Measurements from ENCODE around the gene GPC4. TPM values are rescaled to one million over a fixed set of nuclear protein-coding genes. Genes with fewer than 3 reads are reported as not detected.

Gene GPC4
- polyA plus RNA-seq, 3 donors, result 0.03 to 0.59 (median 0.27) TPM

DNA sequence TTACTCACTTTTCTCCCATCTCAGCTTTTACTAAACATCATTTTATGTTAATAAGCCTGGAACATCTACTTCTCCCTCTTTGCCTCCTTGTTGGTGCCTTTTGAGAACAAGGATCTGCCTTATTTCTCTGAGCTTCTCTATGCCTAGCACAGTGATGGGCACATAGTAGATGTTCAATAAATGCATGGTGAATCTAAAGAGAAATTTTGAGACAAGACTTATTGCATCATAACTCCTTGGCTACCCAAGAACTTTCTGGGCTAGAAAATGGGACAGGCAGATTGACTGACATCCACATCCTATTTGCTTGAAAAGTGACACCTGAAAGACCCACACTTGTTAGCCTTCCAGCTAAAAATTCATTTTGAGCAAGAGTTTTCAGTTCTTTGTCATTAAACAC is 109.9 kb downstream of the GPC4 start:
- TF ChIP-seq, protein P1, sequence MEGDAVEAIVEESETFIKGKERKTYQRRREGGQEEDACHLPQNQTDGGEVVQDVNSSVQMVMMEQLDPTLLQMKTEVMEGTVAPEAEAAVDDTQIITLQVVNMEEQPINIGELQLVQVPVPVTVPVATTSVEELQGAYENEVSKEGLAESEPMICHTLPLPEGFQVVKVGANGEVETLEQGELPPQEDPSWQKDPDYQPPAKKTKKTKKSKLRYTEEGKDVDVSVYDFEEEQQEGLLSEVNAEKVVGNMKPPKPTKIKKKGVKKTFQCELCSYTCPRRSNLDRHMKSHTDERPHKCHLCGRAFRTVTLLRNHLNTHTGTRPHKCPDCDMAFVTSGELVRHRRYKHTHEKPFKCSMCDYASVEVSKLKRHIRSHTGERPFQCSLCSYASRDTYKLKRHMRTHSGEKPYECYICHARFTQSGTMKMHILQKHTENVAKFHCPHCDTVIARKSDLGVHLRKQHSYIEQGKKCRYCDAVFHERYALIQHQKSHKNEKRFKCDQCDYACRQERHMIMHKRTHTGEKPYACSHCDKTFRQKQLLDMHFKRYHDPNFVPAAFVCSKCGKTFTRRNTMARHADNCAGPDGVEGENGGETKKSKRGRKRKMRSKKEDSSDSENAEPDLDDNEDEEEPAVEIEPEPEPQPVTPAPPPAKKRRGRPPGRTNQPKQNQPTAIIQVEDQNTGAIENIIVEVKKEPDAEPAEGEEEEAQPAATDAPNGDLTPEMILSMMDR (IDR thresholded peaks at IDR 0.05), result no peak
- peaks cover 0 to 15% of the 10 kb centered on the region in 2 donors for H3K27me3 ChIP-seq (ENCODE audit: control insufficient read depth in 2 of 2, insufficient read depth in 2 of 2, low read length in 2 of 2)
- Mint-ChIP-seq H3K4me3 (no peak overlapping the region), H3K4me1 (no peaks in the 10 kb centered on the region), H3K36me3 (no peaks in the 10 kb centered on the region), H3K27ac (no peak overlapping the region), H3K9me3 (peaks cover 0 to 3% (median 0%) of the 10 kb centered on the region in 7 donors), H3K27me3 (ENCODE audit: low read depth in 3 of 3) (peaks cover 0 to 19% (median 2%) of the 10 kb centered on the region in 3 donors)
- intact Hi-C loops (cut with micrococcal nuclease), result no loop called here
- no peak overlapping the region for H3K27ac ChIP-seq (ENCODE audit: low read depth in 1 of 2, low read length in 2 of 2)
- H3K36me3 ChIP-seq (replicated peaks in 1 of 2; ENCODE audit: control insufficient read depth in 1 of 2, insufficient read depth in 2 of 2, low read length in 2 of 2), result no peaks in the 10 kb centered on the region
- no peak overlapping the region for H3K9ac ChIP-seq (ENCODE audit: insufficient read depth, low read length, poor library complexity, severe bottlenecking)
- H3K4me1 ChIP-seq (ENCODE audit: control insufficient read depth in 1 of 2, insufficient read depth in 2 of 2, low read length in 2 of 2), result no peaks in the 10 kb centered on the region
- H3K9me3 ChIP-seq (replicated peaks in 1 of 2; ENCODE audit: control insufficient read depth in 1 of 2, insufficient read depth in 1 of 2, low read length in 2 of 2), result no peaks in the 10 kb centered on the region
- H3K4me3 ChIP-seq (replicated peaks in 1 of 3; ENCODE audit: low read depth in 2 of 3, low read length in 3 of 3), result no peak overlapping the region
- no peaks in the 10 kb centered on the region for H3K79me2 ChIP-seq (ENCODE audit: insufficient read depth, low read length)
- no peak overlapping the region for H2AFZ ChIP-seq (ENCODE audit: insufficient read depth, low read depth, low read length, poor library complexity, severe bottlenecking)
- DNase-seq, result no peak
- H4K20me1 ChIP-seq (ENCODE audit: insufficient read depth, low read length), result no peaks in the 10 kb centered on the region
- no peak overlapping the region for H3K4me2 ChIP-seq (replicated peaks; ENCODE audit: extremely low read depth, low read length, poor library complexity, severe bottlenecking)

DNA sequence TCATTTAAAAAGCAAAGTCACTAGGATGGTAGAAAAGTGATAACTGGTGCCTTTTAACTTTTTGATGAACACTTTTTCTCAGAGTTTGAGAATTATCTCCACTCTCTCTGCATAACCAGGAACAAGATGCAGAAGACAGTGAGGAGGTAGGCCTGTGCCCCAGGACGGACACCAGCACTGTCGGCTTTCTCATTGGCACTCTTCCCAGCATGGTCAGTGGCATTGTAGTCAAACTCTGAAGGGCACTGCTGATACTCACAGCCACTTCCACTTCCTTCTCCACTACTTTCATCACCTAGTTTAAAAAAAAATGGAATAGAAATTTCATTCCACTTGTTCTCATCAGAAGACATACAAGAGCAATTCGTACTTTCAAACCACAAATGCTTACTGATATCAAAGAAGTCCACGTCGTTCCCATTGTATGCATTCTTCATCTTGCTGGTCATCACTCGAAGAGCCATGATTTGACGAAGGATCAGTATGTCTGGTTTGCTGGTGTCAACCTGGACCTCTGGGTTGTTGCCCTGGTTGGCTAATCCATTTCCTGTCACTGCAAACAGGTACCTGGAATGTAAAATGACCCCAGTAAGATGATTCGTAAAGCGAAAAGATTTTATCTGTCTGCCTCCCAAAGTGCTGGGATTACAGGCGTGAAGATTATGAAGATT is 112.4 kb downstream of the GPC4 start:
- intact Hi-C loops (cut with micrococcal nuclease), result no loop called here
- Mint-ChIP-seq H3K36me3 (no peaks in the 10 kb centered on the region), H3K27me3 (ENCODE audit: low read depth in 3 of 3) (peaks cover 2 to 16% (median 6%) of the 10 kb centered on the region in 3 donors), H3K27ac (no peak overlapping the region), H3K9me3 (peaks cover 0 to 3% (median 0%) of the 10 kb centered on the region in 7 donors), H3K4me3 (no peak overlapping the region), H3K4me1 (no peaks in the 10 kb centered on the region)
- Histone ChIP-seq H2AFZ (ENCODE audit: insufficient read depth, low read depth, low read length, poor library complexity, severe bottlenecking) (no peak overlapping the region), H3K9ac (ENCODE audit: insufficient read depth, low read length, poor library complexity, severe bottlenecking) (no peak overlapping the region), H3K4me2 (replicated peaks; ENCODE audit: extremely low read depth, low read length, poor library complexity, severe bottlenecking) (no peak overlapping the region), H3K27me3 (ENCODE audit: control insufficient read depth in 2 of 2, insufficient read depth in 2 of 2, low read length in 2 of 2) (peaks cover 0 to 5% of the 10 kb centered on the region in 2 donors), H3K9me3 (replicated peaks in 1 of 2; ENCODE audit: control insufficient read depth in 1 of 2, insufficient read depth in 1 of 2, low read length in 2 of 2) (no peaks in the 10 kb centered on the region), H3K79me2 (ENCODE audit: insufficient read depth, low read length) (no peaks in the 10 kb centered on the region), H3K4me3 (replicated peaks in 1 of 3; ENCODE audit: low read depth in 2 of 3, low read length in 3 of 3) (no peak overlapping the region), H3K4me1 (ENCODE audit: control insufficient read depth in 1 of 2, insufficient read depth in 2 of 2, low read length in 2 of 2) (no peaks in the 10 kb centered on the region), H4K20me1 (ENCODE audit: insufficient read depth, low read length) (no peaks in the 10 kb centered on the region), H3K27ac (ENCODE audit: low read depth in 1 of 2, low read length in 2 of 2) (no peak overlapping the region), H3K36me3 (replicated peaks in 1 of 2; ENCODE audit: control insufficient read depth in 1 of 2, insufficient read depth in 2 of 2, low read length in 2 of 2) (no peaks in the 10 kb centered on the region)
- WGBS (ENCODE audit: insufficient coverage), result 100% methylated on average over 1 of the region's 10 CpGs
- no peak for DNase-seq
- TF ChIP-seq, protein P1 (IDR thresholded peaks at IDR 0.05), result no peak

All from CD14-positive monocyte (primary cell).